HG02678 (cell line): ENCODE results near the gene INPP4B.
A peak's percentile ranks its signal among the peaks of the same experiment; 100 is the strongest.

Source experiments
- ATAC-seq: cut with Tn5 transposase; IDR thresholded peaks from one replicate; pipeline ENCODE4 v1.9.1; 2021; ENCODE audit warnings: mild to moderate bottlenecking, moderate library complexity; ENCODE audit not compliant: unreplicated experiment

Gene INPP4B

DNA sequence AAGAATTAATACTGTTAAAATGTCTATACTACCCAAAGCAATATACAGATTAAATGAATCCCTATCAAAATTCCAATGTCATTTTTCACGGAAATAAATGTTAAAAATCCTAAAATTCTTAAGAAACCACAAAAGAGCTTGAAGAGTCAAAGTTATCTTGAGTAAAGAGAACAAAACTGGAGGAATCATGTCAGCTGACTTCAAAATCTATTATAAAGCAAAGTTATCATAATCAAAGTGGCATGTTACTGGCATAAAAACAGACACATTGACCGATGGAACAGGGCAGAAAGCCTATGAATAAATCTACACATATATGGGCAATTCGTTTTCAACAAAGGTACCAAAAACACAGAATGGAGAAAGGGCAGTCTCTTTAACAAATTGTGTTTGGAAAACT lies 579.0 kb downstream of the INPP4B start:
- ATAC-seq: no peak

DNA sequence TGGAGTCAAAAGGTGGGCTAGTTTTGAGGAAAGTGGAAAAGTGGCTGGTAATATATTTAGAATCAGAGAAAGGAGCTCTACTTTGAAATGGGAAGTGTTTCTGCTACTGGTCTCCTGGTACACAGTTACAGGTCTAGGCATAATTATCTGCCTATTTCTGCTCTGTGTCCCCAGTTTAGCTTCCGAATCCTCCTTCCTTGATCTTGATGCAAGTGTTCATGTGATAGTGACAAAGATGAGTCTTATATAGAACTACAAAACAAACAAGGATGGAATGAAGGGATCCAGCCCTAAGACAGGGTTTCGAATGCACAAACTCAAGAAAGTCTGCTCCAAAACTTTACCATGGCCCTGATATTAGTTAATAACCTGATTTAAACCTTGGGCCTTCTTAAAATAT lies 580.2 kb downstream of the INPP4B start:
- ATAC-seq: no peak

DNA sequence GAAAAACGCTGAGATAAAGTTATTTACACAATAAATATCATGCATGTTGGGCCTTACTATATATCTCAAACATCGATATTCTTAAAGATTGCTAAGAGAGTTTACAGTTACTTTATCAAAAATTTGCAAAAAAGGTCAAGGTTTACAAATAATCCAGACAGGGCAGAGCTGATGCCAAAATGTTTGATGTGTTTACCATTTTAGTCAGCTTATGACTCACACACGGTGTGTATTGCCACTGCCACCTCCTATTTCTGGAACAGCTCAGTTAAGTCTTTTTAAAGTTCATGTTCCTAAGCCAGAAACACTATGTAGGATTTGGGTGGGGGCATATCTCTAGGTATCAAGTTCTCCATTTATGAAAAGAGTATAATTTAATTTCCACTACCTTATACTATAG lies 580.6 kb downstream of the INPP4B start:
- no peak for ATAC-seq

DNA sequence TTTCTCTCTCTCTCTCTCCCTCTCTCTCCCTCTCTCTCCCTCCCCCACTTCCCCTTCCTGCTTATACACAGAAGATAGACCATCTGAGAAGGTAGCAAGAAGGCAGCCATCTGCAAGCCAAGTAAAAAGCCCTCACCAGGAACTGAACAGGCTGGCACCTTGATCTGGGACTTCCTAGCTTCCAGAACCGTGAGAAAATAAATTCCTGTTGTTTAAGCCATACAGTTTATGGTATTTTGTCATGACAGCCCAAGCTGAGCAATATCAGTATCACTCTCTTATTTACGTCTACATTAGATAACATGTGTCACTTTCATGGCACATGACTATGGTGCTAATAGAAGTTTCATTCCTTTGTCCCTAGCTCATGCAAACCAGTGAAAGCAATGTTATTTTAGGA lies 581.1 kb downstream of the INPP4B start:
- no peak for ATAC-seq

DNA sequence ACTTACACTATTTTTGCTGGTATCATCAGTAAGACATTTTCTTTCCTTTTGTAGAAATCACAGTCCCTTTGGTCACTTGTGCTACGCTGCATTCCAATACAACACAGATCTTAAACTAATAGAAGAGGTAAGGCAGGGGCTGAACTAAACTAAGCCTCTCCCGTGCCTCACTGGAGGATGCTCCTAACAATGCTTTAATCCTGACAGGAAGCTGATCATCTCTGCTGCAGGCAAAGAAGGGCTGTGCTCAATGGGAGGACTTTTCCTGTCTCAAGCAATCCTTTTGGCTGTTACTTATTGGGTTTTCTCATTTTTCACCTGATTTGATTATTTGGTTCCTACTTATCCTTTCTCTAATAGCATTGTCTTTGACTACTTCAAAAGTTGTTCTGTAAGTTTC lies 583.1 kb downstream of the INPP4B start:
- no peak for ATAC-seq

DNA sequence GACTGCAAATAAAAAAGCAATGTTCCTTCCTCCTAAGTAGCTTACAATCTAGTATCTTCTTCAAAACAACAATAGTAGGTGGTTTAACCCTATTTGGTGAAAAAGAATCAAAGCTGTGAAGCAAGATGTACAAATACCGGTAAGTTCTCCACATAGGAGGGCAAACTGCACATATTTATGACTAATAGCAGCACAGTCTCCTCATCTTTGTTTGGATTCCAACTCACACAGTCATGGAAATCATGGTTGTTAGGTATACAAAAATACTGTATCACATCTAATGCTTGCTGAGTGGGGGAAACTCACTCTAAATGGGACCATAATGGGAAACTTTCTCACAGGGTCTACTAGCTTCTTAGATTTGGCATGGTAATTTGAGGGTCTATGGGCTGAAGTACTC lies 597.2 kb downstream of the INPP4B start:
- ATAC-seq: no peak

DNA sequence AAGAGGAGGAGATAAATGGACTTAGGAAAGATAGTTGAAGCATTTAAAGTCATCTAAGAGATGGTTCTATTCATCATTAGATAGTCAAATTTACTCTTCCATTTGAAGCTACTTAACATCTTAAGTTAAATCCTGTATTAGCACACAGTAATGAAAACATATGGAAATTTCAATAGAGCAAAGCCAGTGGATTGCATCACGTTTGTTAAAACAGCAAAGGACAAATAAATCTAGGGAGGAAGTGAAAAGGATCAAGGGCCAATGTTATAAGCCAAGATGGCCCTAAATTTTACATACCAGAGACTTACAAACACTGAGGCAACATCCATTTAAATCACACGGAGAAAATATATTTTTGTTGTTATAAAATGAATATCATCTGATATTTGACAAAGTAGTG lies 602.8 kb downstream of the INPP4B start:
- no peak for ATAC-seq

DNA sequence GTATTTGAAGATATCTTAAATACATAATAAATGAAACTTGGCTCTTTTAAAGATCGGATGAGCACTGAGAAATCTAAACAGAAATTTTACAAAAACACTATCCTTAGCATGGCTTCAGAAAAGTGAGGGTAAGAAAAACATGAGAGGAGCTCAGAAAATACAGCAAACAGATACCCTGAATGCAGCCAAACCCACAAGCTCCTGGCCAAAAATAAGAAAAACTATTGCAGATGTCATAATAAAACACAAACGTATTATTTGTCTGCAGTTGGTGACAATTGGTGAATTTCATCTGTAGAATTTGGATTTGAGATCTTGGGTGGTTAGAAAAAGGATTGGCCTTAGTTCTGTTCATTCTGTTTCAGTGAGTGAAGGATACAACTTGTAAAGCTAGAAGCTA lies 603.9 kb downstream of the INPP4B start:
- no peak for ATAC-seq

DNA sequence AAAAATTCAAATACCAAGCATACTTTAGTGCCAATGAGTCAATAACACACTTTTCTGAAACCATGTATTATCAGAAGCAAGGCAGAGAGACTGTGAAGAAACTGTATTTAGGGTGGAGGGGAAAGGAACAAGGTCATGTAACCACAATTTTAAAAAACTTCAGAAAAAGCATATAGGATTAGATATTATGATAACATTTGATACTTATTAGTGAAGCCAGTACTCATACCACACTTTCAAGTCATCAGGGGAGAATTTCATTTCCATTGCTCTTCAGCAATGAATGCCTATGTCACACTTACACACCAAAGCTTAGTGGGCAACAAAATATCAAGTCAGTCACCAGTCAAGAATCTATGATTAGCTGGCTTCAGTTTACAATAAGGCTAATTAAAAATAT lies 607.5 kb downstream of the INPP4B start:
- no peak for ATAC-seq

DNA sequence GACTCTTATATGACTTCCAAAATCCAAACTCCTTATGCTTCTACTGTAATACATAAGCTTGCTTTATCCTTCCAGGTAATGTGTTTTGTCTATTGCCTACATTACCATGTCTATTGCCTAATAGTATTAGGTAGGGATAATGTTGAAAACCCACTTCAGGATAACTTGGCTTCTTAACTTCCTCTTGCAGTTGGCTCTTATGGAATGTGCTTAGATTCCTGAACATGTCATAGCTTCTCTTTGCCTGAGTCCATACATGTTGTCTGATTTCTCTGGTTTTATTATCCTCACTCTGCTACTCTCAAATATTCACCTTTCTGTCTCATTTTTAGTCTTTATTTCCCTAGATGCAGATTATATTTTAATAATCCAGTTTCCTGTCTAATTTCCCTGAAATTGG lies 609.8 kb downstream of the INPP4B start:
- no peak for ATAC-seq

DNA sequence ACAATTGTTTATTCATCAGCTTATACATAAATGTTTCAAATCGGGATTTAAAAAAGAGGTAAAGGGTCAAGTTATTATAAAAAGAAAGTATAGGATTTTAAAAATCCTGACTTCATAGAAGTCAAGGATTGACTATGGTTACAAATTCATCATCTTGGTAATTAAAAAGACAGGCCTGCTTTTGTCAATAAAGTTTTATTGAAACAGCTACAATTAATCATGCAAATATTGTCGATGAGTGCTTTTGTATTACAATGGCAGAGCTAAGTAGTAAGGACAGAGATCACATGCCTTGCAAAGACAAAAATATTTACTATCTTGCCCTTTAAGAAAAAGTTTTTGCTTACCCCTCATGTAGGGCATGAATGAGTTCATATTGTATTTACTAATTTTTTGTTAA lies 614.3 kb downstream of the INPP4B start:
- ATAC-seq: no peak

DNA sequence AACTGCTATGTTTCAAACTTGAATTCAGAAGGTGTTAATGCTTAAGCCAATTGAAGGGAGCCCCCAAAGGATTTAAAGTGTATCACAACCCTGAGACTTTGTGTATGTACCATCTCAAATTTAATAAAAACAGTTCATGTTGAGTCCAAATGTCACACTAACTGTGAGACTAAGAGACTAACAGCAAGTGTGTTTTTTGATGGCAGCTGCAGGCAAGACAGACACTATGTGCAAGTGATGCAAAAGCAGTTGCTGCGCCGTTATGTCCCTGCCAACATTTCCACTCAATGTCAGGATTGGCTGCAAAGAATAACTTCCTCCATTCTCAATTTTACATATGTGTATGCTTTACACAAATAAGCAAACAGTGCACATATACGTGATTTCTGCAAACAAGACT lies 615.1 kb downstream of the INPP4B start:
- no peak for ATAC-seq

DNA sequence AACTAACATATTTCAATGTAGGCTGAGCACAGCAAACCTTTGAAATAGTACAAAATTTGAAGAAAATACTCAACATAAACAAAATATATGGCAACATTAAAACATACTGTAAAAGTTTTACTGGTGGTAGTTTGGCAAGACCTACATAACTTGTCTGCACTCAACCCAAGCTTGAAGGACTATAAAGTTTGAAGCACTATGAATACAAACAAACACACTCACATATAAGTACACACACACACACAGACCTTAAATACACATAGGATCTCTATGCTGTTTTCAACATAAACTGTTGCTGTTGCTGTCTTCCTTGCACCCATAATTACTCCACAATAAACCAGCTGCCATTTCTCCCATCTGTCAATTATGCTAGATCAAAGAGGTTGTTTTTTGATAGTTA lies 620.1 kb downstream of the INPP4B start:
- ATAC-seq: no peak

DNA sequence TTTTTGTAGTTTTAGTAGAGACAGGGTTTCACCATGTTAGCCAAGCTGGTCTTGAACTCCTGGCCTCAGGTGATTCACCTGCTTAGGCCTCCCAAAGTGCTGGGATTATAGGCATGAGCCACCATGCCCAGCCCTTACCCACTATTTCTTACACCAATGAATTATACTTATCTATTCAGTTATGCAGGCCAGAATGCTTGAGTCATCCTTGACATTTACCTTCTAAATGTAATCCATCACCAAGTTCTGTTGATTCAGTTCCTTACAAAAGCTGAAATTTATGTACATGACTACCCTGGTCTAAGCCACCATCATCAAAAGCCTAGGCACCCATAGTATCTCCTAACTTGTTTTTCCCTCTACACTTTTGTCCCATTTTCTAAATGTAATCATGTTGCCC lies 624.0 kb downstream of the INPP4B start:
- no peak for ATAC-seq

DNA sequence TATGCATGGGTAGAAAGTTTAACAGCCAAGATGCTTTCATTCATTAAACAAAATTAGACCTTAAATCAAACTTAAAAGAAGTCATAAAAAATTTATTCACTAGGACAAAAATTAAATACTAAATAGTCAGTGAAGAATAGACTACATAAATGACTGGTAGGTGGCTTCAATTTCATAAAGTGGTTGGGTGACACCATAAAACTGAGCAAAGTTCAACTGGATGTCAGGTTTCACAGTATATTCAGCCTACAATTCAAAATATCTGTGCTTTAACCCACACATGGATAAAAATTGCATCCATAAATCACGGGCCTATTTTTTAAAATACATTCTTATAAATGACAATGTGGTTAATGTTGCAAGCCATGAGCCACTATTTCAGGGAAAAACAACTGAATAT lies 627.4 kb downstream of the INPP4B start:
- no peak for ATAC-seq

DNA sequence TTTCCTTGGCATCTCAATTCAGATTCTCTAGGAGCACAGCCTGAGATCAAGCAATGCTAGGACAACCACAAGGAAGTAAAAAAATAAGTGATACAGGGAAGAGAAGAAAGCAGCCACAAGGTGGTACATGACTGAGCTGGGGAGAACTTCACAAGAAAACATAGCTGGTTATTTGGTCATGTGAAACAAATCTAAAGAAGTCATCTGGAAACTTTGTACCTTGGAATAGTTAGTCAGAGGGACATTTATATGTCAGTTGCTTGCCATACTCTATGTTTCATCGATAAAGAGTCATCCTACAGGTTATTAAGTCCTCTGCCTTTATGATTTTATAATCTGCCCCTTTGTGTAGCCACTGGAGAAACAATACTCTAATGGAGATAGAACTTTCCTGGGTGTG lies 634.7 kb downstream of the INPP4B start:
- ATAC-seq: no peak

DNA sequence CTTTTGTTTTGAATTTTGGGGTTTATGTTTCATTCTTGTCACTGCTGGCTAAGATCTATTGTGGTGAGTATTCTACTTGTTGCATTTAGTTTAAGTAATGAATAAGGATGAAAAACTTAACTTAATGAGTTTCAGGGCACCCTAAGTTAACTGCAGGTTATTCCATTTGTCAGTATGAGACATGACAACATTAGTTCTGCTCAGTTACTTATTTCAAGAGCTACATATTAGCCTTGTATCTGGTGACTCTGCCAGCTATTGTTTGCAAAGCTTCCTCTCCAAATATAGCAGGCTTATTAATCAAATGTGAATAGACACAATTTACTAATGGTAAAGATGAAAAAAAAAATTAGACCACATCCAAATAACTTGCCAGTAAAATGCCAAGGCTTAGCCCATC lies 642.6 kb downstream of the INPP4B start:
- no peak for ATAC-seq

DNA sequence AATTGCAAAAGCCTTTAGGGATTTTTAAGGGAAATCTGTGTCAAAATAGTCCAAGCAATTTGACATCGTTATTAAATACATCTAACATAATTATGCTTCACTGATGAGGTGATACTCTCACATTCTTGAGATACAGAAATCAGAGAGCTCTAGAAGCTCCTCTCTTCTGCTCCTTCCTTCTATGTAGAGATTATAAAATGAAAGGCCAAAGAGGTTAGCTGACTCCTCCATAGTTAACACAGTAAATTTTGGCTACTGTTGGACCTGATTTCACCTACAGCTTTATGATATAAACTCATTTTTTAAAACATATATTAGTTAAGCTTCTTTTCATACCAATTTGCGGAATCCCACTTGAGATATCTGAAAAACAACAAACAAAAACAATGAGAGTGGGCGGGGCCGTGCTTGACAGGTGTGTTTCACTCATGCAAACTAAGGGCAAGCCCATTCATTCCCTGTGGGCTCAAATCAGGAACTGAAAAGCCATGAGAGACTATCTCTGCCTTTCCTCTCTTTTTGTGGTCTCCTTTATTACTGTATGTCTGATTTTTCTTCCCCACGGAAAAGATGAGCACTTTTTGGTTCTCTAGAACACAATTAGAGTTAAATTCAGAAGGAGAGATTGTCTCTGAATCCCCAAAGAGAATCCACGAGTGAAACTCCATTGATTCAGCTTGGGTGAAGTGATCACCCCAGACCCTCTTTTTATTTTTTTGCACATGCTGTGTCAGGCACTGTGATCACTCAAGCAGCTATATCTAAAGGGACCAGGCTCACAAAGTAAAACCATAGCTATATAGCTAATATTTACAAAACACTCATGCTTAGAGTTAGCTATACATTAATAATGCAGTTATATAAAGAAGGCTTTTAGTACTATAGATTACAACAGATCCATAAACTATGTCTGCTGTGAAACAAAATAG lies 643.4 kb downstream of the INPP4B start:
- ATAC-seq: peak; percentile 92

DNA sequence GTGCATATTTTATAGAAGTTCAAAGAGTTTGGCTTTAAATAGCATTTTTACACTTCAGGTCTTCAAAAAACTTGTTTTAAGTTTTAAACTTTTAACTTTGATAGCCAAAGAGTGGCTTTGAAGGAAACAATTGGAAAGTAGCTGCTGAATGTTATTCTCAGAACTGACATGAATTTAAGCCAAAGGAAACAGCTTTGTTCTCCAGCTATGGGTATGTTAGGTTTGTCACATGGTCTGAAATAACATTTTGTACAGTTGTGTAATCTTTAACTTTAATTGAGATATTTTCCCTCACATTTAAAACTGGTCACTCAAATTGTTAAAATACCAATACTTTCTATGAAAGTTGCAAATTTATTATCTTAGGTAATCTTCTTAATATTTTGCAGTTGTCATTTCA lies 645.1 kb downstream of the INPP4B start:
- no peak for ATAC-seq

DNA sequence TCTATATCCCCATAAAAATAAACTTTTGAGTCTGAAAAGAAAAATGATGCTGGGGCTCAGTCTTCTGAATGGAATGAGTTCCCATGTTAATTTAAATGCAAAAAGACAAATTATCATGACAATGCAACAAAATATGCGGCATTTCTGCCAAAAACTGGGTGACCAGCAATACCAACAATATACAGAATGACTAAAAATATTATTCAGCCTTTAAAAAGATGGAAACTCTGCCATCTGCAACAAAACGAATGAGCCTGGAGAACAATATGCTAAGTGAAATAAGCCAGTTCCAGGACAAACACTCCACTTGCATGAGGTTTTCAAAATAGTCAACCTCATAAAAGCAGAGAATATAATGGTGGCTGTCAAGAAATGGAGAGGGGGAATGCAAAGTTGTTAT lies 651.2 kb downstream of the INPP4B start:
- no peak for ATAC-seq

DNA sequence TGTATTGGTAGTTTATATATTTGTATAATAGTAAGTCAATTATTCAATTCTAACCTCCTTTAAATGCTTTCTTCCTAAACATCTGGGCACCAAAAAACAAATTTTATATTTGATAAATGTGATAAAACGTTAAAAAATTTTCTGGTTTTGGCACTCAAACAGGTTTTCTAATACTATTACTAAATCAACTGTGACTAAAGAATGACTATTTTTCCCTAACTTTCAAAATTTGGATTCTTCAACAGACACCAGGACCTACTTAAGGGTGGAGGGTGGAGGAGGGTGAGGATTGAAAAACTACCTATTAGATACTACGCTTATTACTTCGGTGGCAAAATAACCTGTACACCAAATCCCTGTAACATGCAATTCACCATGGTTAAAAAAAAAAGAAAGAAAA lies 654.2 kb downstream of the INPP4B start:
- ATAC-seq: no peak

DNA sequence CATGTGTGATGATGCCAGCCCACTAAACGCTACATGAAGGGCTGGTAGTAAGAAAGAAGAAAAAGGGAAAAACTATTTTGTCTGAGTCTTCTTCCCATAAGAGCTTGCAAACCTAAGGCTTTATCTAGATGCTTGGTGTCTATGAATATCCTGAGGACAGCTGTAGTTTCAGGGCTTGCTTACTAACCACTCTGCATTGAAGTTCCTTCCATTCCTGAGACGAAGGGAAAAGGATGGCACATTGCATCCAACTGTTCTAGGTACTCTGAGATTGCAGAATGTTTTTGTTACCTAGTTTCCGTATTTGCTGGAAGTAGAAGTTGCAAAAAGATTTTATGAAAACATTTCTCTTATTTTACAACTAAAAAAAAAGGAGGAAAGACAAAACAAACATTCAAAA lies 665.1 kb downstream of the INPP4B start:
- no peak for ATAC-seq

DNA sequence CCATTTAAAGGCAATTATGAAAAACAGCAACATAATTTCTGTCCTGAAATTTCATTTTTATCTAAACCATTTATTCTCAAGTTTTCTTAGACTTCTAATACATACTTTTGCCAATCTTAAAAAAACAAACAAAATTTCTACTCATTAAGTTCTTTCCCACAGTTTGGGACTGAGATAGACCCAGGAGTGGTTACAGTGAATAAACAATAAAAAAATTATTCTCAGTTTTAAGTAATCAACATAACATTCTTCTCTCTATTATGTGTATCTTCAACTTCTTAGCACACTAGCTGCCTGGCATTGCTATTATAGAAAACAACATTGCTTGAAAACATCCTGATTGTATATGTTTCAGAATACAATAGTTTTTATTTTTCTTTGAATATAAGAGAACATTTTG lies 676.9 kb downstream of the INPP4B start:
- no peak for ATAC-seq
